NCI-H2029 (cell line): ENCODE measurements around the gene RNF7.
"Not testable (repeated sequence)": the region's sequence is repeated elsewhere in the genome, so short reads cannot be mapped to it uniquely, and the experiment has no call there.

ENCODE experiments used
- DNase-seq: peaks from one replicate; lab custom pipeline; 2025; lab: John Stamatoyannopoulos, UW

Gene RNF7

DNA sequence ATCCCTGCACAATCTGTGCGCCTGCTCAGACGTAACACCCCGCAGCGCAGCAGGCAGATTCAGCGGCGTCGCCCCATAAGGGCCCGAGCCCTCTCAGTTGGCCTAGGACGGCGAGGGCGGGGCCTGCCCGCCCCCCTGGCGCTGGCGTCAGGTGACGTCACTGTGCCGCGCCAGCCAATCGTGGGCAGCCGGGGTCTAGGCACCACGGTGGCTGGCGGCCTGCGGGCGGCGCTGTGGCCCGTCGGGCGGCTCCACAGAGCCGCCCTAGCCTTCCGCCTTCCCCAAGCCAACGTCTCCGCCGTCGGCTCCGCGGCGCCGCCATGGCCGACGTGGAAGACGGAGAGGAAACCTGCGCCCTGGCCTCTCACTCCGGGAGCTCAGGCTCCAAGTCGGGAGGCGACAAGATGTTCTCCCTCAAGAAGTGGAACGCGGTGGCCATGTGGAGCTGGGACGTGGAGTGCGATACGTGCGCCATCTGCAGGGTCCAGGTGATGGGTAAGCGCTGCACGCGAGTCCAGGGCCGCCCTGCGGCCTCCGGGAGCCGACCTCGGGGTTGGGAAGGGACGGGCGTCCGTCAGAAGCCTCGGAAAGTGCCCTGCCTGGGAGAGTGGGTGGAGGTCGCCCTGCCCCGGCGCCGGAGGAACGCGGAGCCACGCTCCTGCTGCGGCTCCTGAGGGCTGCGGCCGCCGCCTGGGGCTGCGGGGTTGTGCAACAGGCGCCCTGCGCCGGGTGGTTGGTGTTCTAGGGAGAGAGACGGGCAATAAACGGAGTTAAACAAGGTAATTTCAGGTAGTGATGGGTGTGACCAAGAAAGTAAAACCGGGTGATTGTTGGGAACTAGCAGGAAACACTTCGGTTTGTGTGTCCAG, at the start of gene RNF7:
TSS of gene RNF7 (plus strand) at position 277 of the 869 bp plus-strand sequence. CDS start at position 321, 44 bp downstream.
- DNase-seq: peak; percentile 94

DNA sequence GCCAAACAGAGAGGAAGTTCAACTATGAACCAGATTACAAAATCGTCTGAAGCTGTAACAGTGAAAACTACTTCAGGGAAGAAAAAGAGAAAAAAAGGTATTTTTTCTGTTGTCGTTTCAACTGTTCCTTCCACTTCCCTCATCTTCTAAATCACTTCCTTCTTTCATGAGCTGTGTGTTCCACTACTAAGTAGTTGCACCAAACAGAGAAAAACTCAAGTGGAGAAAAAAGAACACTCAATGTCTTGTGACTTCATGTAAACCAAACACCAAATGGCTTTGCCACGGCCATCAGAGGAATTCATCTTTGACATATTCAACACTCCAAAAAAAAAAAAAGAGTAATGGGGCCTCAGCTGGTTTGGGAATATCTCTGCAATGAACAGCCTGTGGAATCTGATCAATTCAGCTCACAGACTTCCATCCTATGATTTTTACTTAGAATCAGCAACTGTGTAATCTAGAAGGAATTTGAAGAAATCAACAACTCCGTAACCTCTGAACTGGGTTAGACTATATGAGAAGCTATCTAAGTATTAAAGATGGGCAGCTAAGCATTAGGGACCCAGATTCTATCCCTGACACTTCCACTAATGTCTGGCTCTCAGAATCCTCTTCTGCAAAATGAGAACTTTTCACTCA, 47.5 kb upstream of the RNF7 start:
- DNase-seq: no peak

DNA sequence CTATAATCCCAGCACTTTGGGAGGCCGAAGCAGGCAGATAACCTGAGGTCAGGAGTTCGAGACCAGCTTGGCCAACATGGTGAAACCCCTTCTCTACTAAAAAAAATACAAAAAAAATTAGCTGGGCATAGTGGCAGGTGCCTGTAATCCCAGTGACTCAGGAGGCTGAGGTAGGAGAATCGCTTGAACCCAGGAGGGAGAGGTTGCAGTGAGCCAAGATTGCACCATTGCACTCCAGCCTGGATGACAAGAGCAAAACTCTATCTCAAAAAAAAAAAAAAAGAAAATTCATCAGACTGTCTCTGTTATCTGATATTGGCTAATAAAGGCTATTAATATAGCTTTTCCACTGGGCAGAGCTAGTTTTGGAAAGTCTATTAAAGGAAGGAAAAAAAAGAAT, 46.6 kb upstream of the RNF7 start:
- not testable (repeated sequence) for DNase-seq

DNA sequence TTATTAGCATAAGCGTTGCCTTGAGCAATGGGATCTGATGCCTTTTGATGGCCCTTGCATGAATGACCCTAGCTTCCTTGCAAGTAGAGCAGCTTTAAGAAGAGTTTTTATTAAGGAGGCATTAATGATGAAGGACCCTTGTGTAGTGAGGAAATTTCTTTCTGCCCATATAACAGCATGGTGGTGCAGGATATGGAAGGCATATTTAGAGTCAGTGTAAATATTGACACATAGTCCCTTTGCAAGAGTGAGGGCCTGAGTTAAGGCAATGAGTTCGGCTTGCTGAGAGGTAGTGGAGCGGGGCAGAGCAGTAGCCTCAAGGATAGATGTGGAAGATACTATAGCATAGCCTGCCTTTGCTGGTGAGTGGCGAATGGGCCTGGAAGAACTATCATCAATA, 45.1 kb upstream of the RNF7 start:
- DNase-seq: not testable (repeated sequence)

DNA sequence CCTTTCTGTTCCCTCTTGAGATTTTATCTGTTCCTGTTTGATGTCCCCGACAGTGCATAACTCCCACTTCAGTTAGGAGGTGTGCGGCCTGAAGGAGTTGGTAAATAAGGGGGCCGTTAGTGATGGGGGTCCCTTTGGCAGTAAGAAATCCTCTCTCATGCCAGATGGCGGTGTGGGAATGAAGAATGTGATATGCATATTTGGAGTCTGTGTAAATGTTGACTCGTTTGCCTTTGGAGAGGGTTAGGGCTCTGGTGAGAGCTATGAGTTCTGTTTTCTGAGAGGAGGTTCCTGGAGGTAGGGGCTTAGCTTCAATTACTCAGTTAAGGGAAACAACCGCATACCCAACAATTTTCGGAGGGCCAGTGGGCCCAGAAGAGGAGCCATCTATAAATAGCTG, 38.8 kb upstream of the RNF7 start:
- DNase-seq: no peak

DNA sequence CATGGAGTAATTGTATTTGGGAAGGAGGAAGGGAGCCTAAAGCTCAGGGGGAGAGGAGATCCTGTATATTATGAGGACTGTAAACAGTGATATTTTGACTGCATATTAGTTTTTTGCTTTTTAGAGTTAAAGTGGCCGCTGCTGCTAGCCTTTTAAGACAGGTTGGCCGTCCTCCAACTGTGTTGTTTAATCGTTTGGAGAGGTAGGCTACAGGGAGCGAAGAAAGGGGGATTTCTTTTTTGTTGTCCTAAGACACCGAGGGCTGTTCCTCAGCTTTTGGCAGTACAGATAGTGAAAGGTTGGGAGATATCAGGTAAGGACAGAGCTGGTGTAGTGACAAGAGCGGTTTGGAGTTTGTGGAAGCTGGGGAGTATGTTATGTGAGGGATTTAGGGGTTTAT, 38.2 kb upstream of the RNF7 start:
- no peak for DNase-seq

DNA sequence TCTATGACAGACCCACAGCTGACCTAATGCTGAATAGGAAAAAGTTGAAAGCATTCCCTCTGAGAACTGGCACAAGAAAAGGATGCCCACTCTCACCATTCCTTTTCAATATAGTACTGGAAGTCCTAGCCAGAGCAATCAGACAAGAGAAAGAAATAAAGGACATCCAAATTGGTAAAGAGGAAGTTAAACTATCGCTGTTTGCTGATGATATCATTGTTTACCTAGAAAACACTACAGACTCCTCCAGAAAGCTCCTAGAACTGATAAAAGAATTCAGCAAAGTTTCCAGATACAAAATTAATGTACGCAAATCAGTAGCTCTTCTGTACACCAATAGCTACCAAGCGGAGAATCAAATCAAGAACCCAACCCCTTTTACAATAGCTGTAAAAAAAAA, 34.7 kb upstream of the RNF7 start:
- DNase-seq: not testable (repeated sequence)

DNA sequence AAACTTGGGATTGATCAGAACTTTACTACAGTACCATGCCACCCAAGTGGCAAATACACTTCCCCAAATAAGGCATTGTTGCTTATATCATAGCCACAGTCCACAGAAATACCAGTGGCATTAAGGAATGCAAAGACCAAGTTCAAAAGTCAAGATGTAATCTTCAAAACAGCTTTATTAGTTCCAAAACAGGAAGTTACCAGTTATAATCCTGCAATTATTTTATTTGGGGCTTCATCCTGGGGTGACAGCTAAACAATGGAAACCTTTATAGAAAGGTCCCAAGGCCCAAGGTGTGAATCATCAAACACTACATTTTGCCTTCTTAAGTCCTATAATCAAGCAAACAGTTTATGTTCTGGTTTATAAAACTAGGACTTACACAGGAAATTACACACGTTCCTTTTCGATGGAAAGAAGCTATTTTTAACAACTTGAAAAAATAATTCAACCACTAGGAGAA, 30.3 kb upstream of the RNF7 start:
- no peak for DNase-seq

DNA sequence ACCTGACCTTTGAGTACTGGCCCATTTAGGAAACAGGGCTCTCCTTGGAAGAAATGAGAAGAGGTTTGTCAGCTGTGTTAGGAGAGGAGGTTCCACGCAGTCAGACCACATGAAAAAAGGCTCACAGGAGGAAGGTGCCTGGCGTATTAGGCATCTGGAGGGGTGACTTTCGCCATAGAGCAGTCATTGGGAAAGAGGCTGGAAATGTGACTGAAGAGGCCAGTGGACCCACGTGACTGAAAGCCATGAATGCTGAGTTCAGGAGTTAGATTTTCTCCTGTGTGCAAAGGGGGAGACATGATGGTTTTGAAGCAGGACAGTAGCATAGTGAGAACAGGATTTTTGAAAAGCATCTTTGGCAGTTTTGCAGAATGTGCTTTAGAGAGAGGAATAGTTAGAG, 29.7 kb upstream of the RNF7 start:
- no peak for DNase-seq

DNA sequence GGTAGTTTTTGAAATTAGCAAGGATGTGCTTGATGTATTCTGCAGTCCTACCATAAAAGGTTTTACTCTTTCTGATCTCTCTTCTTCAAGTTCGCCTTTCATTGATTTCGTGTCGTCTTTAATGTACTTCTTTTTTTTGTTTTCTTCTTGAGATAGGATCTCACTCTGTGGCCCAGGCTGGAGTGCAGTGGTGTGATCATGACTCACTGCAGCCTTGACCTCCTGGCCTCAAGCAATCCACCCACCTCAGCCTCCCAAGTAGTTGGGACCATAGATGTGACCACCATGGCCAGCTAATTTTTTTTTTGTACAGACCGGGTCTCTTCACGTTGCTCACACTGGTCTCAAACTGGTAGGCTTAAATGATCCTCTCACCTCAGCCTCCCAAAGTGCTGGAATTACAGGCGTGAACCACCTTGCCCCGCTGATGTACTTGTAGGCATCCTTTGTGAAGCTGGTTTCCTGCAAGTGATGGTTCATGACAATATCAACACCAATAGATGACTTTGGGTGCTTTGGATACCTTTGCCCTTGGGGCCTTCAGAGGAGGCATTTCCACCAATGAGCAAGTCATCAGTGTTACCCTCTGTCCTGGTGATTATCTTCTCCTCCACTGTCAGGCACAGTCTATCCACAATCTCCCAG, 28.9 kb upstream of the RNF7 start:
- DNase-seq: no peak

DNA sequence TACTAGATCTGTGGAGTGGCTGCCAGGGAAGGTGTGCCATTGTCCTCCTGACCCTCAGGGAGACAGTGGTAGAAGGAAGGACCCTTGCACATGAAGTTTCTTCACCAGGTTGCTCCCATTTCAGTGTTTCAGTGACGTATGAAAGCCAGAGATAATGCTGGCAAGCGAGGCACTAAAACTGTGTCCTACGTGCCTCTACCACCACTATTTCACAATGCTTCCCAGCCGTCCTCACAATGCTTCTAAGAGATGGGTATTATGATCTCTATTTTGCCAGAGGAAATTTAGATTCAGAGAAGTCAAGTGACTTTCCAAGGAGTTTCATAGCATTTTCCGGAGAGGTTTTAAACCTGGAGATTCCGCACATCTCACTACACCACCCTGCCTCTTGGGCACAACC, 28.0 kb upstream of the RNF7 start:
- no peak for DNase-seq

DNA sequence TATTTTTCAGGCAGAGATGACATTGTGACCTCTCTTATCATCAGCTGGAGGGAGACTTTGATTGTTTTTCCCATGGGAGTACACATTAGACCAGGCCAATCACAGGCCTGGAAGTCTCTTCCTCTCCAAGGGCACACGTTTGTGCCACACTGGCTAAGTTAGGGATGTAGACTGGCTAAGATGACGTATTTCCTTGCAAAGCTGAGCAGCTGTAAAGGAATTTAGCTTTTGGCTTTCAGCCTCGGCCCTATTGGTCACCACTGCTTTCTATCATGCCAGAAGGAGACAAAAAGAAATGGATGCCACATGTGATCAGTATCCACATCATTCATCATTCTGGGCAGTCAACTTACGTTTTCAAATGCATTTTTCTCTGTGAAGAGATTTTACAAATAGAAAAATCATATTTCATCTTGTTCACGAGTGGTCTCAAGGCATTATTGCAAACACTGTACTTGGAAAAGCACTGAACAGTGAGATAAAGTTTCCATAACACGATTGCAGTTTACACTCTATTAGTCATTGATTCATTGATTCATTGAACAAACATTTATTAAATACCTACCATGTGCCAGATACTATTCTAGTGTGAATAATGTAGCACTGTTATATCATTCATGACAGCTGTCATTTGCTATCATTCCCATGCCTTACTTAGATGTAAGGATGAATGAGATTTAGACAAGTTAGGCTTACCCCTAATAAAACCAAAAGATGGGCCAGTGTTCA, 27.0 kb upstream of the RNF7 start:
- no peak for DNase-seq

DNA sequence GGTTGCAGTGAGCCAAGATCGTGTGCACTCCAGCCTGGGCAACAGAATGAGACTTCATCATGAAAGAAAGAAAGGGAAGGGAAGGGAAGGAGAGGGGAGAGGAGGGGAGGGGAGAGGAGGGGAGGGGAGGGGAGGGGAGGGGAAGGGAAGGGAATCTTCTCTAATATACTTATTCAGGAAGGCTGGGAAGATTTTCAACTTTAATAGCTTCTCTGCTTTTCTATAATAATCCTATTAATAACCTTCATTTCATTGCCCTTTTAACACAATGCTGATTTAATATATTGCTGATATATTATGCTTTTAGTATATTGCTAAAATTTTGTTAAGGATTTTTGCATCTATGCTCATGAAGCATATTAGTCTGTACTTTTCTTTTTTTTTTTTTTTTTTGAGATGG, 23.4 kb upstream of the RNF7 start:
- DNase-seq: no peak

DNA sequence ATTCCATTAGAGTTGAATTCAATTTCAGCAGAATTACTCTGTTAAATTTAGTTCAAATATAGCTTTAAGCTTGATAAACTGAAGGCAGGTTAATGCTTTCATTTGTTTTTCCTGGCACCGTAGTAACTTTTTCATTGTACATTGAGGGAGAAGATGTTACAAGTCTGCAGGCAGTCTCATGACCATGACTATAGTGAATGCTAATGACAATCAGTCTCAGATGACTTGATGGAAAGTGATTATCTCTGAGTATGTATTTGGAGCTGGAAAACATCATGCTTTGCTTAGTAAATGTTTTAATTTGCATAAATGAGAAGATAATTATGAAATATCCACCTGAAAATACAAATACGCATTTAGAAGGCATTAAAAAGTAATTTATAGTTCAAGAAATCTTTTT, 16.0 kb upstream of the RNF7 start:
- no peak for DNase-seq

DNA sequence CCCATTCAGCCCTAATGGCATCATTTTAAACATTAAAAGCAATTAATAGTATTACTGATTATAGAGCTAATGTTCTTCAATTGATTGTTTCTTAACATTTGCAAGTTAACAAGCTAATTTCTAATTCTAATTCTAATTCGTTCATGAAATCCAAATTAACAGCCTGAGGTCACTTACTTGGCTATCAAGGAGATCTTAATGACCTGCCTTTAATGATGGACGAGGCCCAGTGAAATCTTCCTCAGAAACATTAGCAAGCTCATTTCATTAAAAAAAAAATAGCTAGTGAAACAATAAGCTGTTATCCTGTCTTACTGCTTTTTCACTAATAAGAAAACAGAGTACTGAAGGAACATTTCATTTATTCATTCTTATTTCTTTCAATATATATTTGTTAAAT, 15.4 kb upstream of the RNF7 start:
- DNase-seq: no peak

DNA sequence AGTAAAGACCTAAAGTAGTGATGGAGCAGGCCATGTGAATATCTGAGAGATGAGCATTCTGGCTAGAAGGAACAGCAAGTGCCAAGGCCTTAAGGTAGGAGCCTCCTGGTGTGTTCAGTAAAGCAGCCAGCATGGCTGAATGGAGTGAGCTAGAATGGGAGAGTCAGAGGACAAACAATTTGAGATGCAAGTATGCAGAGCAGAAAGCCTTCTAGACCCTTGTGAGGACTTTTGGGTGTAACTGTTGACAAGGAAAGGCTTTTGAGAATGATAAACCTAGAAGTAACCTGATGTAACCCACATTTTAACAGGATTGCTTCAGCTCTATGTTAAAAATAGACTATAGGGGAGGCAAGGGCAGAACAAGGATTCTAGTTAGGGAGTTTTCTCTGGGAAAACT, 14.8 kb upstream of the RNF7 start:
- DNase-seq: no peak

DNA sequence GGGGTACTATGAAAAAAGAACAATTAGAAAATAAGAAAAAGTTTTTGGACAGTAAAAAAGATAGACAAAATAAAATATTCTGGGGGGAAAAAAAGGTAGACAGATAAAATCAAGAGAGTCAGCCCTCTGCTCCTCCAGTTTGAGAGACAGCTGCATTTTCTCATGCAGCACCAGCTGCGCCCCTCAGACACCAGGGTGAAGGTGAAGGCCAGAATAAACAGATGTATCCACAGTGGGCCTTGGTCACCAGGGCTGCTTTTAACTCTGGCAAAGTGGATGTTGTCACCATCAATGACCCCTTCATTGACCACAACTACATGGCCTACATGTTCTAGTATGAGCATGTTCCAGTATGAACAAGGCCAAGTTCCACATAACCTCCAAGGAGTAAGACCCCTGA, 13.9 kb upstream of the RNF7 start:
- DNase-seq: no peak

DNA sequence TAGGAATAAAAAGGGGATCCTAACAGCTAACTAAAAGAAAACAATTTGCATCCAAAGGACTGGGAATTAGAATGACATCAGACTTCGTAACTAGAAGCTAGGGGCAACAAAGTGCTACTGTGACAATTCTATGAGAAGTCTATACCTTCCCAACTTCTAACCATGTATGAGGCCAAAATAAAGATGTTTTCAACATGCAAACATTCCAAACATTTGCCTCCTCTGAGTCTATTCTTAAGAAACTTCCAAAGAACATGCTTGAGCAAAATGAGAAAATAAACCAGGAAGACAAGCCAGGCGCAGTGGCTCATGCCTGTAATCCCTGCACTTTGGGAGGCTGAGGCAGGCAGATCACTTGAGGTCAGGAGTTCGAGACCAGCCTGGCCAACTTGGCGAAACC, 13.1 kb upstream of the RNF7 start:
- no peak for DNase-seq

DNA sequence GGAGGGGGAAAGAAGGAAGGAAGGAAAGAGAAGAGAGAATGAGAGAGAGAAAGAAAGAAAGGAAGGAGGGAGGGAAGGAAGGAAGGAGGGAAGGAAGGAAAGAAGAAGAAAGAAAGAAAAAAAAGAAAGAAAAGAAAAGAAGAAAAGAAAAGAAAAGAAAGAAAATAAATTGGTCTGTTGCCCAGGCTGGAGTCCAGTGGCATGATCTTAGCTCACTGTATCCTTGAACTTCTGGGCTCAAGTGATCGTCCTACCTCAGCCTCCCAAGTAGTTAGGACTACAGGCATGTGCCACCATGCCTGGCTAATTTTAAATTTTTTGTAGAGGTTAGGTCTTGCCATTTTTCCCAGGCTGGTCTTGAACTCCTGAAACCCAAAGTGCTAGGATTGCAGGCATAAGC, 11.6 kb upstream of the RNF7 start:
- no peak for DNase-seq

DNA sequence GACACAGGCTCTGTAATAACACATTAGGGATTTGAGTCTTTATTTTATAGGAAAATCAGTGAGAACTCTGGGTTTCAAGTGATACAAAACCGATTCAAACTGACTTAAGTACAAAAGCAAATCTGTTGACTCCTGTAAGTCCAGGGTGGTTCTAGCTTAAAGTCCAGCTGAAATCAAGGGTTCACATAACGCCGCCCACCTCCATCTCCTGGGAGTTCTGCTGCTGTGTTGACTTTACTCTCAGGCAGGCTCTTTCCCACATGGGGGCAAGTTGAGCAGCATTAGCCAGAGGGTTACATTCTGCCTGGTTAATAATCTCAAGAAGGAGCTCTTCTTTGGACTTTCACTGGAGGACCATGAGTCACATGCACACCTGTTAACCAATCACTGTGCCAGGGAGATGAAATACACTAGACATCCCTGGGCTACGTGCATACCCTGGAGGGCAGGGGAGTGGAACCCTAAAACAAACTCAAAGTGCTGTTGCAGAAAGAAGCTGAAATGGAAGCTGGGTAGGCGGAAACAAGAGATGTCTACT, 9.7 kb upstream of the RNF7 start:
- DNase-seq: no peak

DNA sequence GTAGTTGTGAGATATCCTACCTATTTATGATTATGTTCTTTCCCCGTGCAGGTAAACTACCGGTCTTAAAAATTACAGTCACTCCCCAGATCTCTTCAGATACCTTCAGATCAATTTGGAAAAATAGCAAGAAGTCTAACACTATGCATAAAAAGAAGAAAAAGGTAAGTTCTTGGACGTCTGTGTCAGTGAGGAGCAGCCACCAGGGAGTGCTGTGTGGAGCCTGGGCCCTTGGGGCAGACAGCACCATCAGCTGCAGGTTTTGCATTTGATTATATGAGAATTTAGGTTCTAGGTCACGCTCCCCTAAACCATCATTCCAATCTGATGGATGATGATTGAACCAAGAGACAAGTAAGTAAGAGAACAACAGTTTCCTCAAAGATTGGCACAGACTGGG, 8.9 kb upstream of the RNF7 start:
- no peak for DNase-seq

DNA sequence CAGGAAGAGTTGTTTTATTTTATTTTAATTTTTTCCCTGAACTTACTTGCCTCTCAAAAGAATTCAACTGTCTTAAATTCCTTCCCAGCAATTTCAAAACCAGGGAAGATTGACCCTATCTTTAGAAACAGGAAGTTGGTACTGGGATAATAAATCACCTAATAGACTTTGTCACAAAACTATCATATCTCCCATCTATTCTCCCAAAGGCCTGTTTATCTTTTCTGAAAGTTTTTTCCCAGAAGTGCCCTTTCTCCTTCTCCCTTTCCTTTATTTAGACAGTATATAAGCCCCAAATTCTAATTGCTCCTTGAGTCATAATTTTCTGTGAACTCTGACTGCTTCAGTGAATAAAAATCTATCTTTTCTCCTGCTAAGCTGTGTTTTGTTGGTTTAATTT, 2.9 kb upstream of the RNF7 start:
- no peak for DNase-seq
